K562 treated with DMSO at 1 percent for 12 hours (cell line): ENCODE measurements around the gene OR6C6. TPM values are rescaled to one million over a fixed set of nuclear protein-coding genes. Genes with fewer than 3 reads are reported as not detected.

Source experiments
- total RNA-seq: library from RNA; unstranded; fragments of 300-600 nt; gene quantifications from 2 replicates; pipeline ENCODE4 v1.2.3, GENCODE V29; 2022; ENCODE audit not compliant: insufficient read depth

OR6C6 gene
- not detected in 2 replicates for total RNA-seq

DNA sequence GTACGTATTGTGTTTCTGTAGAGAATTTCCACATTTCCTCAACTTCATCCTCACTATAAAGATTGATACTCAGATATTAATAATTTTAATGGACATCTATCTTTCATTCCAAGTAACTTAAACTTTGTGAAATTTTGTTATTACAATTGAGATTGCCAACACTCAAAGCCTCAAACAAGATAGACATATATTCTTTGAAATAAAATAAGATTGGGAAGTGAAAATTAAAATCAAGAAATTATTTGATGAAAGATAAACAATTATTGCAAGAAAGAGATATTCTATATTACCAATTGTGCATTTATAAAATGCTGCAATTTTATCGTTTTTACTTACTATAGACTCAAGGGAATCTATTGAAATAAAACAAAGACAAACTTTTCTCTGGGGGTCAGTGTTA lies at the start of gene OR6C6:
Gene OR6C6 (minus strand): TSS at position 101 of the 400 bp plus-strand sequence. CDS start 1,337 bp downstream, outside the sequence.

GRCh38 chr12:55330446-55330845 lies 34.1 kb upstream of the OR6C6 start, which contains the start of gene OR6C3:
OR6C3 (plus strand) TSS chr12:55330746; CDS start chr12:55331701, 955 bp downstream.

DNA sequence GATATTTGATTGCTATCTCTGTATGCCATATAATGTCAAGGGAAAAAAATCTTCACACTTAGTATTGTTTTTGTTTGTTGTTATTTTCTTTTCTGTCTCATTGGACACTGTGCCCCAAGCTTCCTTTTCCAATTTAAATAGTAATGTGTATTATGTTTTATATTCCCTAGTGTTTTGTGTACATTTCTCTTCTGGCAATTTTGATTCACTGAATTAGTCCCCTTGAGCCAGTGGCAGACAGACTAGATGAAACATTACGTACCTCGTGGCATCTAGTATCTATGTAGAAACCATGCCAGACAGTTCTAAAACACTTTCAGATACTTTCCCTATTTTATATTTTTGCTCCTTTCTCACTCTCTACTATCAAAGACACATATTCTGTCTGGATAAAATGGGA lies 17.7 kb upstream of the OR6C6 start, which contains the start of gene OR6C1:
Gene OR6C1 (plus strand): TSS at position 301 of the 400 bp plus-strand sequence. CDS start 6,257 bp downstream, outside the sequence.

GRCh38 chr12:55244309-55244708 lies 52.1 kb downstream of the OR6C6 start, which contains the start of gene OR6C74:
OR6C74 (plus strand) TSS chr12:55244609; CDS start chr12:55247288, 2,679 bp downstream.

Other genes with a start within 250 kb of the OR6C6 start
- gene OR9K2, start 170.2 kb downstream of the OR6C6 start, total RNA-seq = not detected in 2 replicates
- gene OR10A7, start 75.5 kb downstream of the OR6C6 start, total RNA-seq = not detected in 2 replicates
- gene OR6C74, start 52.0 kb downstream of the OR6C6 start, total RNA-seq = not detected in 2 replicates
- gene OR6C1, start 17.8 kb upstream of the OR6C6 start, total RNA-seq = not detected in 2 replicates
- gene OR6C3, start 34.2 kb upstream of the OR6C6 start, total RNA-seq = not detected in 2 replicates
- gene OR6C75, start 66.4 kb upstream of the OR6C6 start, total RNA-seq = not detected in 2 replicates
- not detected in 2 replicates for gene OR6C65, start 104.0 kb upstream of the OR6C6 start, total RNA-seq
- gene OR6C76, start 129.7 kb upstream of the OR6C6 start, total RNA-seq = not detected in 2 replicates
- not detected in 2 replicates for gene OR6C2, start 147.5 kb upstream of the OR6C6 start, total RNA-seq
- gene OR6C70, start 173.6 kb upstream of the OR6C6 start, total RNA-seq = not detected in 2 replicates
- gene OR6C68, start 195.8 kb upstream of the OR6C6 start, total RNA-seq = not detected in 2 replicates